HG02588 (cell line): ENCODE measurements around the gene ALMS1.
A peak's percentile ranks its signal among the peaks of the same experiment; 100 is the strongest.
"Not testable (repeated sequence)": the region's sequence is repeated elsewhere in the genome, so short reads cannot be mapped to it uniquely, and the experiment has no call there.

Experiments
- ATAC-seq: cut with Tn5 transposase; IDR thresholded peaks from one replicate; pipeline ENCODE4 v1.9.1; 2021; ENCODE audit warnings: mild to moderate bottlenecking, moderate library complexity; ENCODE audit not compliant: unreplicated experiment

Gene ALMS1, protein sequence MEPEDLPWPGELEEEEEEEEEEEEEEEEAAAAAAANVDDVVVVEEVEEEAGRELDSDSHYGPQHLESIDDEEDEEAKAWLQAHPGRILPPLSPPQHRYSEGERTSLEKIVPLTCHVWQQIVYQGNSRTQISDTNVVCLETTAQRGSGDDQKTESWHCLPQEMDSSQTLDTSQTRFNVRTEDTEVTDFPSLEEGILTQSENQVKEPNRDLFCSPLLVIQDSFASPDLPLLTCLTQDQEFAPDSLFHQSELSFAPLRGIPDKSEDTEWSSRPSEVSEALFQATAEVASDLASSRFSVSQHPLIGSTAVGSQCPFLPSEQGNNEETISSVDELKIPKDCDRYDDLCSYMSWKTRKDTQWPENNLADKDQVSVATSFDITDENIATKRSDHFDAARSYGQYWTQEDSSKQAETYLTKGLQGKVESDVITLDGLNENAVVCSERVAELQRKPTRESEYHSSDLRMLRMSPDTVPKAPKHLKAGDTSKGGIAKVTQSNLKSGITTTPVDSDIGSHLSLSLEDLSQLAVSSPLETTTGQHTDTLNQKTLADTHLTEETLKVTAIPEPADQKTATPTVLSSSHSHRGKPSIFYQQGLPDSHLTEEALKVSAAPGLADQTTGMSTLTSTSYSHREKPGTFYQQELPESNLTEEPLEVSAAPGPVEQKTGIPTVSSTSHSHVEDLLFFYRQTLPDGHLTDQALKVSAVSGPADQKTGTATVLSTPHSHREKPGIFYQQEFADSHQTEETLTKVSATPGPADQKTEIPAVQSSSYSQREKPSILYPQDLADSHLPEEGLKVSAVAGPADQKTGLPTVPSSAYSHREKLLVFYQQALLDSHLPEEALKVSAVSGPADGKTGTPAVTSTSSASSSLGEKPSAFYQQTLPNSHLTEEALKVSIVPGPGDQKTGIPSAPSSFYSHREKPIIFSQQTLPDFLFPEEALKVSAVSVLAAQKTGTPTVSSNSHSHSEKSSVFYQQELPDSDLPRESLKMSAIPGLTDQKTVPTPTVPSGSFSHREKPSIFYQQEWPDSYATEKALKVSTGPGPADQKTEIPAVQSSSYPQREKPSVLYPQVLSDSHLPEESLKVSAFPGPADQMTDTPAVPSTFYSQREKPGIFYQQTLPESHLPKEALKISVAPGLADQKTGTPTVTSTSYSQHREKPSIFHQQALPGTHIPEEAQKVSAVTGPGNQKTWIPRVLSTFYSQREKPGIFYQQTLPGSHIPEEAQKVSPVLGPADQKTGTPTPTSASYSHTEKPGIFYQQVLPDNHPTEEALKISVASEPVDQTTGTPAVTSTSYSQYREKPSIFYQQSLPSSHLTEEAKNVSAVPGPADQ (N-terminal part only)

DNA sequence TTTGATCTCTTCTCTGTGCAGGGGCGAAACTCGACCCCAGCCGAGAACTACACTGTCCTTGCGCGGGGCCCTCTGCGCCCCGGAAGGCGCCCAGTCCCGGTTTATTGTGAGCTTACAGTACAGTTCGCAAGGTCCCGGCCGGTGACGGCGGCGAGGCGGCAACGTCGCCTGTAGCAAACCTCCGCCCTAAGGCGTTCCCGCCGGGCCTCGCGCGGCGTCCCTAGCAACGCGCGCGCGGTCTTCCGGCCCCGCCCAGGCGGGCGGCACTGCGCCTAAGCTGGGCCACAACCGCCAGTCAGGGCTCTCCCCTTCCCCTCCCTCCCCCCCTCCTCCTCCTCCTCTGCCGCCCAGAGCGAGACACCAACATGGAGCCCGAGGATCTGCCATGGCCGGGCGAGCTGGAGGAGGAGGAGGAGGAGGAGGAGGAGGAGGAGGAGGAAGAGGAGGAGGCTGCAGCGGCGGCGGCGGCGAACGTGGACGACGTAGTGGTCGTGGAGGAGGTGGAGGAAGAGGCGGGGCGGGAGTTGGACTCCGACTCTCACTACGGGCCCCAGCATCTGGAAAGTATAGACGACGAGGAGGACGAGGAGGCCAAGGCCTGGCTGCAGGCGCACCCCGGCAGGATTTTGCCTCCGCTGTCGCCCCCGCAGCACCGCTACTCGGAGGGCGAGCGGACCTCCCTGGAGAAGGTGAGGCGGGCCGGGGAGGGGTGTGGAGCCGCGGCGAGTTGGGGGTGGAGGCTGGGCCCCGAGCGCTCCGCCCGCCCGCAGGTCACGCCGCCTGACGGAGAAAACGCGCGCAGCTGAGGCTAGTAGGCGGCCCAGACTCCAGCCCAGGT, at the start of gene ALMS1:
Gene ALMS1 (plus strand): TSS at position 333 of the 838 bp plus-strand sequence. CDS start 33 bp downstream, at position 366.
- ATAC-seq: peak; percentile 90

DNA sequence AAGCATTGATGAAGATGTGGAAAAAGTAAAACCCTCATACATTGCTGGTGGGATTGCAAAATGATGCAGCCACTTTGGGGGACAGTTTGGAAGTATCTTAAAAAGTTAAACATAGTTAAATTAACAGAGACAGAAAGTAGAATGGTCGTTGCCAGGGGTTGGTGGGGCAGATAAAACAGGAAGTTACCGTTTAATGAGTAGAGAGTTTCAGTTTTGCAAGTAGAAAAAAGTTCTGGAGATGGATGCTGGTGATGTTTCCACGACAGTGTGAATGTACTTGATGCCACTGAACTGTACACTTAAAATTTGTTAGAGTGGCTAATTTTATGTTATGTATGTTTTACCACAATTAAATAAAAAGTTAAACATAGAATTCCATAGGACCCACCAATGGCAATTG, 47.8 kb upstream of the ALMS1 start:
- ATAC-seq: no peak

DNA sequence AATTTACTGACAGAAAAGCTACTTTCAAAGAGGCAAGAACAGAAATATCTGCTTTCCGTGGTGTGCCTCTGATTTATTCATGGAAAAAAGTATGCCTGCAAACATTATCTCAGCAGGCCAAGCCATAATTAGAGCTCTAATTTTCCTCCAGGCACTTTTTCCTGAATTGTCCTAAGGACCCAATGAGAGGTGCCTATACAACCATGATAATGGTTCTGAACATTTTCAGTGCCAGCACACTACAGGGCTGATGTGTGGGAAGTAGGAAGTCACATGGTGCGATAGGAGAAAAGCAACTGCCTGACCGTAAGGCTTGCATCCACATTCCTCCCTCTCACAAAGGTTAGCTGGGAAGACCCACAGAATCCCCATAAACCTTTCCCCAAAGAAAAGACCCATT, 46.4 kb upstream of the ALMS1 start:
- no peak for ATAC-seq

DNA sequence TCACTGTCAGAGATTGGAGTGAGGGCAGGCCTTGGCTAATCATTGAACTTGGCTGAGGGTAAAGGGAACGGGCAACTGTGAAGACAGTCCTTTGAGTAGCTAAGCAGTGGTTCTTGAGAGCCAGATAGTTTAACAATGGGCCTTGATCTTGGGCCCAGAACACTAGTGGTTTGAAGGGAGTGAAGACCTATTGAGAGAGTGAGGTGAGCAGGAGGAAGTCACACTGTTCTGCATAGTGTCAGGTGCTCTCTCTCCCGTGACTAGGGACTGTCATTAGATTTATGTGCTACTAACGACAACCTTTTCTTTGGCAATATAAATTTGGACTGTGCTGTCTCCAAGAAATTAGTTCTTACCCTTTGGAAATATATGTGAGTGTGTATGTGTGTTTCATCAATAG, 44.6 kb upstream of the ALMS1 start:
- ATAC-seq: no peak

DNA sequence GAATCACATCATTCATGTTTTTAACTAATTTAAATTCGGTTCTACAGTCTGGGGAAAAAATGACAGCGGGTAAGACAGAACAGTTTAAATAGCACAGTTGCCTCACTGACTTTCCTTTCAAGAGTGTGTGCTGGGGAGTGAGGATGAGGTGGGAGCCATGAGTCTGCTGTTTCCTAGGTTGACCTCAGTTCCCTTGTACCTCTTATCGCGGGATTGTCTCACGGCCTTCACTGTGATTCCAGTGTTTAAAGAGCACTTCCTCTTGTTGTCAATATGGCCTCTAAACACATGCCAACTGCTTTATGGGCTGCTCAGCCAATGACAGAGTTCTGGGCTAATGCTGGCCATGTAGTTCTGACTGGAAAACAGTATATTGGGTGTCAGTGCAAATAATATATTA, 41.6 kb upstream of the ALMS1 start:
- no peak for ATAC-seq

DNA sequence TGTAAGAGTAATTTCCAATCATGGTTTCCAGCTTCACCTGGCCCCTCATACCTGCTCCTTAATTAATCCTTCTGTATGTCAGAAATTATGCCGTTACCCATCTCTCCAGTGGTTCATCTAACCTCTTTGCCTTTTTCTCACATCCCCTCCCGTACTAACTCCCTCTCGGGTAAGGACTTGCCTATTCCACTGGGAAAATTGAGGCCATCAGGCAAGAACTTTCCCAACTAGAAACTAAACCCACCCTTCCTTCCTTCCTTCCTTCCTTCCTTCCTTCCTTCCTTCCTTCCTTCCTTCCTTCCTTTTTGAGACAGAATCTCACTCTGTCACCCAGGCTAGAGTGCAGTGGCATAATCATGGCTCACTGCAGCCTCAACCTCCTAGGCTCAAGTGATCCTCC, 40.9 kb upstream of the ALMS1 start:
- not testable (repeated sequence) for ATAC-seq

DNA sequence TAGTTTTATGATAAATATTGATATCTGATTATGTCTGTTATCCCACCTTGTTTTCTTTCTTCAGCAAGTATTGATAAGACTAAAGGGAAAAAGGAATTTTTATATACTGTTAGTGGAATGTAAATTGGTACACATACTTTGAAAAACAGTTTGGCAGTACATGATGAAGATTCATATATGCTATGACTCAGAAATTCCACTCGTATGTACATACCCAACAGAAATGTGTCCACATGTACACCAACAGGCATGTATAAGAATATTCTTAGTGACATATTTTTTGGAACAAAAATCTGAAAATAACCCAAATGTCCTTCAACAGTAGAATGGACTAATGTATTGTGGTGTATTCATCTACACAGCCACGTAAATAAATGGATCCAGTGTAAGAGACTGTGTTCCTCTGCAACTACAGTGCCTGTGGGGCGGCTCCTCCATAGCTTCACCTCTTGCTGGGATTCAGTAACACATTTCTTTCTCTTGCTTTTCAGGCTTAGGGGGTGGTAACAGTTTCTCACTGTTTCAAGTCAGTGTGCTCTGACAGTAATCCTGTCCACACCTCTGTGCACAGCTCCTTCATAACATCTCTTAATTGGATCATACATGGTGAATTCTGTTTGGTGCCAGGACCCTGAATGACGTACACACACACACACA, 35.5 kb upstream of the ALMS1 start:
- ATAC-seq: no peak

DNA sequence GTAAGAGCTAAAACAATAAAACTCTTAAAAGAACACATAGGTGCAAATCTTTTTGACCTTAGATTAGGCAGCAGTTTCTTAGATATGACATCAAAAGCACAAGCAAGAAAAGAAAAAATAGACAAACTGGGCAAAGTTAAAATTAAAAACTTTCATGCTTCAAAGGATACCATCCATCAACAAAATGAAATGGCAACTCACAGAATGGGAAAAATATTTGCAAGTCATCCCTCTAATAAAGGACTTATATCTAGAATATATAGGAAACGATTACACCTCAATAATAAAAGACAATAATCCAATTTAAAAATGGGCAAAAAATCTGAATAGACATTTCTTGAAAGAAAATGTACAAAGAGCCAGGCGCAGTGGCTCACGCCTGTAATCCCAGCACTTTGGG, 29.5 kb upstream of the ALMS1 start:
- ATAC-seq: no peak

DNA sequence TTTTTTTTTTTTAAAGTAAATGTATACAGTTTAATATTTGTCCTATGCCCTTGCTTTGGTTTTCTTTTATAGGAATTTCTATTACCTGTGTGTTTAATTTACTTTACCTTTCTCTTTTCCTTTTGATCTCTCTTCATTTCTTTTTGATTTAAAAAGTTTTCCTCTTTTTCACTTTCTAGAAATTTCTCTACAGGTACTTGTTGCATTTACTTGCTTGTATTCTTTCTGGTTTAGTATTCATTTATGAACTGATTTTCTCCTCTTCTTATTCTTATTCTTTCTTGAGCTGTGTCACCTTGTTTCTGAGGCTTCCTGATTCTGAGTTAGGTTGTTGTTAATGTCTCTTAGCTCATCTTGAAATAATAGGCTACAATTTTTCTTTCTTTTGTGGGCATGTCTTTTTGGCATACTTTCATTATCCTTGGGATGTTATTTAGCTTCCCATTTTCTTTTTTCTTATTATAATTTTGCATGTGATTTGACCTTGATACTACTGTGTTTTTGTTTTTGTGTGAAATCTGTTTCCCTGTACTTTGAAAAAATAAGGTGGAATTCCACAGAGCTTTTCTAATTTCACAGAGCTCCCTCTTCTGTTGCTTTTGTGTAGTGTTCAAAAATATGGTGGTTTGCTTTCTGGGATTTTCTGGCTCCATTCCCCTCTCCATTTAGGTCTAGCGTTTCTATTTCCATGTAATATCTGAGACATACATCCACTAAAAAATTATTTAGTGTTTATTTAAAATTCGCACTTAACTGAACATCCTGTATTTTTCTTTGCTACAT, 25.5 kb upstream of the ALMS1 start:
- no peak for ATAC-seq

DNA sequence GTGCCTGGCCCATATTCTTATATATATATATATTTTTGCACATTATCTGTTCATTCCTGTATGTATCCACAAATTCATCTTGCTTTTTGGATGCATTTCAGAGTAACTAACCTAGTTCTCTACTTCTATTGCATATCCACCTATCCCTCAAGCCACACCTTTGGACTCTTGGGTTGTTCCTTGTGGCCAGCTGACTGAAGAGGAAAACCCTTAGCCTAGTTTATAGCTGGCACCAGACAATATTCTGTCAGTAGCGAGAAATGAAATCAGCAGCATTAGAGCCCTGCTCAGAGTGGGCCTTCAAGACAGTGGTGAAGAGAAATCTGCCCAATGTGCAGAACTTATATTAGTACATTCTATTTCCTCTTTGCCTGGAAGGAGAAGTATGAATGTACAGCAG, 19.6 kb upstream of the ALMS1 start:
- no peak for ATAC-seq

DNA sequence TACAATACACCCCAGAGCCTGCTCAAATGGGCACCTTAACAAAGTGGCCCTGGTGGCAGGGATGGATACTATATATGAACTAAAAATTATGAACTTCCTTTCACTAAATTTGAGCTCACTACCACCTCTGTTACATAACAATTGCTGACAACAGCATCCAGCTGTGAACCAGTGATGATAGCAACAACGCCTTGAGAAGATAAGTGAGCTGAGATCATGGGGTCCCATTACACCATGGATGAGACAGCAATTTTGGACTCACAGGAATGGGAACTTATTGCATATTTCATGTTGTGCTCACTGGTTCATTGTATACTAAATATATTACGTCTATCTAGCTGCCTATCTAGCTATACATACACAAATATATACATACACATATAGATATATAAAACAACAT, 16.9 kb upstream of the ALMS1 start:
- ATAC-seq: no peak

DNA sequence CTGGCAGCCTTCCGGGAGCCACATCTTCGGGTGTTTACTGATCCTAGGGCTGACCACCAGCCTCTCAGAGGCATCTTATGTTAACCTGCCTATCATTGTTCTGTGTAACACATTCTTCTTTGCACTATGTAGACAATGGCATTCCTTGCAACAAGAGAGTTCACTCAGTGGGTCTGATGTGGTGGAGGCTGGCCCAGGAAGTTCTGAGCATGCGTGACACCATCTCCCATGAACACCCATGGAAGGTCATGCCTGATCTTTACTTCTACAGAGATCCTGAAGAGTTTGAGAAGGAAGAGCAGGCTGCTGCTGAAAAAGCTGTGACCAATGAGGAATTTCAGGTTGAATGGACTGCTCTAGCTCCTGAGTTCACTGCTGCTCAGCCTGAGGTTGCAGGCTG, 15.3 kb upstream of the ALMS1 start:
- ATAC-seq: no peak

DNA sequence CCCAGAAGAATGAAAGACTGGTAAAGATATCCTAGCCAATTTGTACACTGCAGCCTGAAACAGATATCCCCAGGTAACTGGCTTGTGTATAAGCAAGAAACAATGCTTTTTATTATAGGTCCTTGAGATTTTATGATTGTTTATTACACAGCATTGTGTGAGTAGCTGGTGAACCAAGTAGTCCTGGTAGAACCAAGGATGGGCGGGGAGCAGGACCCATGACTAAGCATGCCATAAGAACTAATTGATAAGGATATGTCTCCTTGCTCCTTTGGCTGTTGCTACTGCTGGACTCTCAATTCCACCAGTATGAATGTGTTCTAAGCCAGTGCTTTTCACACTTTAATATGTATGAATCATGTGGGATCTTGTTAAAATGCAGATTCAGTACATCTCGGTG, 12.3 kb upstream of the ALMS1 start:
- ATAC-seq: no peak

DNA sequence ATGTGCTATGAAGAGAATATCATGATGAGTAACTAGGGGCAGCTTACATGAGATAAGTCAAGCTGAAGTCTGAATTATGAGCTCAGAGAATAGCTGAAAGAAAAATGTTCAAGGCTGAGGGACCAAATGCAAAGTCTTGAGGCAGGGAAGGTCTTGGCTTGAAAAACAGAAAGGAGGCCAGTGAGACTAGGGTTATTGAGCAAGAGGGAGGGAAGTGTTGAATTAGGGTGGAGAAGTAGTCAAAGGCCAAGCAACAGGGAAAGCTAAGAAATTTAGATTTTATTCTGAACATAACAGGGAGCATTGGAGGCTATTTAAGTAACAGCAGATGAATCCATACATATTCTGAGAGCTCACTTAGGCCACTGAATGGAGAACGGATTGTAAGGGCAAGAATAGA, 11.4 kb upstream of the ALMS1 start:
- no peak for ATAC-seq

DNA sequence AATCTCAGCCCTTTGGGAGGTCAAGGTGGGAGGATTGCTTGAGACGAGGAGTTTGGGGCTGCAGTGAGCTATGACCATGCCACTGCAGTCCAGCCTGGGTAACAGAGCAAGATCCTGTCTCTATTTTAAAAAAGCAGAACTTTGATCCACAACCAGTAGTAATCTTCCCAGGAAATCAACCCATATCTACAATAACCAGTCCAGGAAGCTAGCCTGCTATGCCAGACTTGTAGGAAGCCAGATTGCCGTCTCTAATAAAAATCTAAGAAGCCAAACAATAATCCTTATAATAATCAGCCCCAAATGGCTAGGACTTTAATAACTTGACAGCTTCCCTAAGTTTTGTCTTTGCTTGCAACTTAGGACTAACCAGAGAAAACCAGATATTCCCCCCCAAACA, 9.0 kb upstream of the ALMS1 start:
- ATAC-seq: no peak

DNA sequence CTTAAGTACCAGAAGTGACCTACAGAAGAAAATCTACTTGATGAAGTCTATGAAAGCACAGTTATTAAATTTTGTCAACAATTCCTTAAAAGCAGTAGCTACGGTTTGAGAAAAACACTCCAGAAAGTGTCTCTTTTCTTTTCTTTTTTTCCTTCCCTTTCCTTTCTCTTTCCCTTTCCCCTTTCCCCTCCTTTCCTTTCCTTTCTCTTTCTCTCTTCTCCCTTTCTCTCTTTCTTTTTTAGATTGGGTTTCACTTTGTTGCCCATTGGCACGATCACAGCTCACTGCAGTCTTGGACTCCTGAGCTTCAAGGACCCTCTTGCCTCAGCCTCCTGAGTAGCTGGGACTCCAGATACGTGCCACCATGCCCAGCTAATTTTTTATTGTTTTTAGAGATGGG, 2.6 kb upstream of the ALMS1 start:
- no peak for ATAC-seq

DNA sequence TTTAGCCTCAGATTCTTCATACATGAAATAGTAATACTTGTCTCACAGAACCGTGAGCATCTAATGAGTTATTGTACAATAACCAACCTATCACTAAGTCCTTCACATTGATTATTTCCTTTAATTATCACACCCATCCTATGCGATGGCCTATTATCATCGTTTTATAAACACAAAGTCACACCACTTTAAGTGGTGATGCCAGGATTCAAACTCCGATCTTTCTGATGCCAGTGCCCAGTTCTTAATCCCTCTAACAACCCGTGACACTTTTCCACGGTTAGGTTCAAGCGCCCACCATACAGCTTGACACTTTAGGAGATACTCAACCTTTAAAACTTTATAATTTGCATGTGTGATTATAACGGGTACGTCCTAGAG, 523 bp upstream of the ALMS1 start:
- ATAC-seq: no peak

DNA sequence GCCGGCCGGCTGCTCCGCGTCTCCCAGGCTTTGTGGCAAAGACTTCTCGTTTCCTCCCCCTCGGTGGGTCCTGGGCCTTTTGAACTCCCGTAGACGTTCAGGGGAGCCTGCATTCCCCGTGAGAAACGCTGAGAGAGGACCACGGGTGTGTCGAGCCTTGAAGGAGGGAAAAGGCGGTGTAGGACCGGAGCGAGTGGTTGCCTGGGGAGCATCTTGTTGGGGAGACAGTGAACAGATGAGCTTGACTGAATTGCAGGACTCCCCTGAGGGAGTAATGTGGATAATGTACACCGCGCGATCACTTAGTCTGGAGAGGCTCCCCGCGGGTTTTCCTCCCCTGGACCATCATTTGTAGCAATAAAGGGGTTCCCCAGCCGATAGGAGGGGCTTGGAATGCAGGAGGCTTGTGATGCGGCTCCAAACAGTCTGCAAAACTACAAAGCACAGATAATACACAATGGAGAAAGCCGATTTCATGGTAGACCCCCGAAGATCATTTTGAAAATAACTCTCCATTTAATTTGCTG, 769 bp downstream of the ALMS1 start:
- peak; percentile 14 for ATAC-seq
